Stimulated activated CD4-positive, alpha-beta T cell treated with anti-CD3 and anti-CD28 coated beads, TNF-alpha, amount 100 ng/mL, for 48 hours (primary cell): ENCODE results near the gene MX2.

Experiments
- DNase-seq, 3 donors: peaks; one replicate each; pipeline ENCODE4 v3.0.0-alpha.2; 2020; ENCODE audit warnings: low read depth in 3 of 3

Gene MX2

GRCh38 chr21:41437729-41438128 lies 75.9 kb downstream of the MX2 start:
- no peak for DNase-seq

GRCh38 chr21:41438425-41439113 lies 76.7 kb downstream of the MX2 start:
- DNase-seq: no peak

DNA sequence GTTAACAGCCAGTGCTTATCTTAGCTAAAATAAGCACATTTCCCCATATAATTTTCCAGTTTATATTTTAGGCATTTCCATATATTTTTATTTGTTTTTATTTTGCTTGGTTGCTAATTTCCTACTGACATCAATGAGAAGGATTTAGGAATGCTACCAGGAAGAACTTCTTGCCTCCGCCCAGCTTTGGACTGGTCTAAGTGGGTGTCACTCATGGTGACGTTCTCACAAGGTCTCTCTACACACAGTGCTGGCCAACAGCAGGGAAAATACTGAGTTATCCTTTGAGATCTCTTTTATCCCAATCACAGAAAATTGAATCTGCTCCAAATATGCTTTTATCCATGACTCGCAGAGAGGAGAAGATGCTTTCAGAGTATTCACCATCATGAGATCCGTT lies 77.4 kb downstream of the MX2 start:
- no peak for DNase-seq

GRCh38 chr21:41441546-41441945 lies 79.7 kb downstream of the MX2 start:
- no peak for DNase-seq

DNA sequence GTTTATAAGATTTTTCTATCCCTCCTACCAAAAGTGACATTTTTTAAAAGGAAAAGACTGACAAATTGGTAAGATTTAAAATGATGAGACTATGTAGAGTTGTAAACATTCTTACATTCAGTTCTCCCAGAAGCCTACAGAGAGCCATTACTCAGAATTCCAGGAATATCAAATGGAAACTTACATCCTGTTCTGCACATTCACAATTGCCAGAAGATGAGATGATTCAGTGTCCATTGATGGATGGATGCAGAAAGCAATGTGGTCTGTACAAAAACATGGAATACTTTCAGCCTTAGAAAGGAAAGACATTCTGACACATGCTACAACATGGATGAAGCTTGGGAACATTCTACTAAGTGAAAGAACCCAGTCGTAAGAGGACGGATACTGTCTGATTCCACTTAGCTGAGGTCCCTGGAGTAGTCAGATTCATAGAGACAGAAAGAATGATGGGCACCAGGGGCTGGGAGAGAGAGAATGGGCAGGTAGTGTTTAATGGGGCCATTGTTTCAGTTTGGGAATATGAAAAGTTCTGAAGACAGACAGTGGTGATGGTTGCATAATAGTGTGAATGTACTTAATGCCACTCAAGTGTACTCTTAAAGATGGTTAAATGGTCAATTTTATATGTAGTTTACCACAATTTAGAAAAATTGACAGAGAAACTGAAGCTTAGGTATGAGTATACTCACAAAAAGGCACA lies 80.8 kb downstream of the MX2 start:
- no peak for DNase-seq

- no peak for DNase-seq
Observed at GRCh38 chr21:41443562-41443961, 81.7 kb downstream of the MX2 start.

- DNase-seq: no peak
Observed at GRCh38 chr21:41444703-41445464, 83.1 kb downstream of the MX2 start.

DNA sequence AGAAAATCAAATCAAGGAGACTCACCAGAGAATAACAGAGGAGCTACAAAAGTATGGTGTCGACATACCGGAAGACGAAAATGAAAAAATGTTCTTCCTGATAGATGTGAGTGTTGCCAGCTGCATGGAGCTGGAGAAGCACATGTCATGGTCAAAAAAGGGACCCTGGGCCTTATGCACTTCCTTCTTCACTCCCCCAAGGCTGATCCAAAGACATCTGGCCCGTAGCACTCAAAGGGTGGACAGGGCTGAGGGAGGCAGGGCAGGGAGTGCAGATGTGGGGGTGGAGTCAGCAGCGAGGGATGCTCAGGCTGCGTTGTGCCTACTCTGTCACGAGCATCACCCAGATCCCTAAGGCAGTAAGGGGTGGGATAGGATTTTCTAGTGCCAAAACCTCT lies 83.6 kb downstream of the MX2 start:
- no peak for DNase-seq

DNA sequence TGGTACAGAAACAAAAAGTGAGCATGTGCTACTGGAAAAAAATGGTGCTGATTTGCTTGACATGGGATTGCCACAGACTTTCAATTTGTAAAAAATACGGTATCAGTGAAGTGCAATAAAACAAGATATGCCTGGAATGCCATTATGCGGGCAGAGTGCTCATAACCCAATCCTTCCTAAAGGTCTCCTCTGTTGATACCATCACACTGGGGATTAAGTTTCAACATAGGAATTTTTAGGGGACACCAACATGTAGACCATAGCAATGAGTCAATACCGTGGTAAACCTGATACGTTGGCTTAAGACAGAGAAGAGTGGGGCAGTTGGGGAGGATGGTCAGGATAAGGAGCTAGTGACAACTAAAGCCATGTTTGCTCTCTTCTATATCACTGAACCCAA lies 84.8 kb downstream of the MX2 start:
- DNase-seq: no peak

- no peak for DNase-seq
Observed at GRCh38 chr21:41447356-41447755, 85.5 kb downstream of the MX2 start.

GRCh38 chr21:41449613-41450012 lies 87.8 kb downstream of the MX2 start:
- no peak for DNase-seq

GRCh38 chr21:41451753-41452676 lies 90.2 kb downstream of the MX2 start:
- no peak for DNase-seq

DNA sequence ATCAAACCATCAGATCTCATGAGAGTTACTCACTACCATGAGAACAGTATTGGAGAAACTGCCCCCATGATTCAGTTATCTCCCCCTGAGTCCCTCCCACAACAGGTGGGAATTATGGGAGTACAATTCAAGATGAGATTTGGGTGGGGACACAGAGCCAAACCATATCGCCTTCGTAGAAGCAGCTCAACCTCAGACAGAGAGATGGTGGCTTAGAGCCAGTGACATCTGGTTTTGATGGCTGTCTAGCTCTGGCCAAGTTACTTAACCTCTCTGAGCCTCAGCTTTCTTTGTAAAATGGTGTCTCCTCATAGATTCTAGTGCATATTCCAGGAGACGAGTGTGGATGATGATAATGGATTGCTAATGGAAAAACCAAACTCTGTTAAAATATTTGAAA lies 91.4 kb downstream of the MX2 start:
- DNase-seq: no peak

- DNase-seq: no peak
Observed at GRCh38 chr21:41453761-41454160, 91.9 kb downstream of the MX2 start.

DNA sequence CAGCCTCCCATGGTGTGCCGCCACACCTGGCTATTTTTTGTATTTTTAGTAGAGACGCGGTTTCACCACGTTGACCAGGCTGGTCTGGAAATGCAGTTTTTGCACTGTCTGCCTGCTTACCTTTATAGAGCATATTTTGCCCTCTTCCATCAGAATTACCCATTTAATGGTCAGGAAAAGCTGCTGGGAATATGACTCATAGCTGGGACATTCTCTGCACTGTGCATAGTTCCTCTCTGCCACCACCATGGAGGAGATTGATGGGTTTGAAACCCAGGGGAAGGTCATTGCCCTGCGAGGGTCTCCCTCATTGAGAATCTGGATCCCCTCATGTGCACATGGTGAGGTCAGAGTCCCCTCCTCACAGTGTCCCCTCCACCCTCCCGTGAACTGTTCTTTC lies 96.3 kb downstream of the MX2 start:
- no peak for DNase-seq

DNA sequence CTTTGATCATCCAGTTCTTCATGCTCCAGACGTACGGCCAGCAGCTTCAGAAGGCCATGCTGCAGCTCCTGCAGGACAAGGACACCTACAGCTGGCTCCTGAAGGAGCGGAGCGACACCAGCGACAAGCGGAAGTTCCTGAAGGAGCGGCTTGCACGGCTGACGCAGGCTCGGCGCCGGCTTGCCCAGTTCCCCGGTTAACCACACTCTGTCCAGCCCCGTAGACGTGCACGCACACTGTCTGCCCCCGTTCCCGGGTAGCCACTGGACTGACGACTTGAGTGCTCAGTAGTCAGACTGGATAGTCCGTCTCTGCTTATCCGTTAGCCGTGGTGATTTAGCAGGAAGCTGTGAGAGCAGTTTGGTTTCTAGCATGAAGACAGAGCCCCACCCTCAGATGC lies 96.7 kb downstream of the MX2 start:
- DNase-seq: no peak
